ENCODE results near the gene RELCH.
"Not testable (repeated sequence)": the region's sequence is repeated elsewhere in the genome, so short reads cannot be mapped to it uniquely, and the experiment has no call there.

Gene RELCH, protein sequence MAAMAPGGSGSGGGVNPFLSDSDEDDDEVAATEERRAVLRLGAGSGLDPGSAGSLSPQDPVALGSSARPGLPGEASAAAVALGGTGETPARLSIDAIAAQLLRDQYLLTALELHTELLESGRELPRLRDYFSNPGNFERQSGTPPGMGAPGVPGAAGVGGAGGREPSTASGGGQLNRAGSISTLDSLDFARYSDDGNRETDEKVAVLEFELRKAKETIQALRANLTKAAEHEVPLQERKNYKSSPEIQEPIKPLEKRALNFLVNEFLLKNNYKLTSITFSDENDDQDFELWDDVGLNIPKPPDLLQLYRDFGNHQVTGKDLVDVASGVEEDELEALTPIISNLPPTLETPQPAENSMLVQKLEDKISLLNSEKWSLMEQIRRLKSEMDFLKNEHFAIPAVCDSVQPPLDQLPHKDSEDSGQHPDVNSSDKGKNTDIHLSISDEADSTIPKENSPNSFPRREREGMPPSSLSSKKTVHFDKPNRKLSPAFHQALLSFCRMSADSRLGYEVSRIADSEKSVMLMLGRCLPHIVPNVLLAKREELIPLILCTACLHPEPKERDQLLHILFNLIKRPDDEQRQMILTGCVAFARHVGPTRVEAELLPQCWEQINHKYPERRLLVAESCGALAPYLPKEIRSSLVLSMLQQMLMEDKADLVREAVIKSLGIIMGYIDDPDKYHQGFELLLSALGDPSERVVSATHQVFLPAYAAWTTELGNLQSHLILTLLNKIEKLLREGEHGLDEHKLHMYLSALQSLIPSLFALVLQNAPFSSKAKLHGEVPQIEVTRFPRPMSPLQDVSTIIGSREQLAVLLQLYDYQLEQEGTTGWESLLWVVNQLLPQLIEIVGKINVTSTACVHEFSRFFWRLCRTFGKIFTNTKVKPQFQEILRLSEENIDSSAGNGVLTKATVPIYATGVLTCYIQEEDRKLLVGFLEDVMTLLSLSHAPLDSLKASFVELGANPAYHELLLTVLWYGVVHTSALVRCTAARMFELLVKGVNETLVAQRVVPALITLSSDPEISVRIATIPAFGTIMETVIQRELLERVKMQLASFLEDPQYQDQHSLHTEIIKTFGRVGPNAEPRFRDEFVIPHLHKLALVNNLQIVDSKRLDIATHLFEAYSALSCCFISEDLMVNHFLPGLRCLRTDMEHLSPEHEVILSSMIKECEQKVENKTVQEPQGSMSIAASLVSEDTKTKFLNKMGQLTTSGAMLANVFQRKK

GRCh38 chr18:62186774-62187542 is at the start of gene RELCH, which contains the start of gene PIGN:
Gene RELCH (plus strand): TSS chr18:62187255. CDS start chr18:62187506, 251 bp downstream.
Gene PIGN (minus strand): TSS chr18:62187056. CDS start chr18:62161353, 25,703 bp downstream.
- peak; percentile 92 to 99 (median 98) for DNase-seq

GRCh38 chr18:62138461-62139235 is 48.4 kb upstream of the RELCH start:
- no peak for DNase-seq

DNA sequence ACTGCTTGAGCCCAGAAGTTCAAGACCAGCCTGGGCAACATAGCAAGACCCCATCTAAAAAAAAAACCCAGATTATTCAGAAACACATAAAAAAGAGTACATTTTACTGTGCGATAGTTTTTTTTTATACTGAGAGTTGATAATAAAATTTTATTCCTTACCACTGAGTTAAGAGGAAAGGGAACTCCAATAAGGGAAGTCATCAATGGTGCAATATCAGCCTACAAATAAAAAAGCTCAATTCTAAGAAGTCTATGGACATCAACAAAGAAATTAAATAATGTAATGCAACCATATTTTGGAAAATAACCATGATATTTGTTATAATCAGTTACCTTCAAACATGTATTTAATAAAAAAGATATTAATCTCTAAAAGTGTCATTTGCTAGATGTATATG is 46.8 kb upstream of the RELCH start:
- no peak for DNase-seq

GRCh38 chr18:62144338-62144737 is 42.7 kb upstream of the RELCH start:
- no peak for DNase-seq

DNA sequence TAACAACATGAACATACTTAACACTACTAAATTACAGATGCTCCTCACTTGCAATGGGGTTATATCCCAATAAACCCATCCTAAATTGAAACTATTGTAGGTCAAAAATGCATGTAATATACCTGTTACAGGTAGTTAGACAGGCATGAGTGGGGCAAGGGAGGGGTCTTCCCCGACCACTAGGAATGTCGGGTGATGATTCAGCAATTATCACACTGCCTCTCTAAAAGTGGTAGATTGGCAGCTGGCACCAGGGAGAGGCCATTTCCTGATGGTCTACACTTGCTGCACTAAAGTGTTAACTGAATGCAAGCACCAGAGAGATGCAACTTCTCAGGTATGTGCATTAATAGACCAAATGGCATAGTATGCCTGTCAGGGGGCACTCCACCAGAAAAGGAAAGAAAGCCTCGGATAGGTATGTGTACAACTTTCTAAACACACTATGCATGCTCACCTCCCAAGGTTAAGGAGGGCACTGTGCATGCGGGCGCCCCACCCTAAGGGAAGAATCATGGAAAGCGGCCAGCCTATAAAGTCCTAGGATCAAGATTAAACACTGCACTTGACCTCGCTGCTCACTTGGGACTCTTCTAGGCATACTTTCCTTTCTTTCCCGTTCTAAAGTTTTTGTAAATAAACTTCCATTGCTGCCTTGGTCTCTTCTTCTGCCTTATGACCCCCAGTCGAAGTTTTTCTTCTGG is 35.8 kb upstream of the RELCH start:
- DNase-seq = no peak

DNA sequence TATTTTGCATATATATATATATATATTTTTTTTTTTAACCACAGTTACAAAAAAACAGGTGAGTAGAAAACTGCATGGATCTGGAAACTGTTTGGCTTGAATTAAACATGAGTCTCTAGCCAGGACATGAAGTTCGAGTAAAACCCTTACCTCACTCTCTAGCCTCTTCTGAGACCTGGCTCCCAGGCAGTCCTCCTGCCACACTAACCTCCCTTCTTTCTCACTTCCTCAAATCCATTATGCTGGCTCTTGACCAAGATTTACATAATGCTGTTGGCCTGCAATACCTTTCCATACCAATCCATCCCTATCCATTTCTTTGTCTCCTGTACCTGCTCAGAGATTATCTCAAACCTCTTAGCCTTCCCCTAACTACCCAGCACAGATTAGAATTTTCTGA is 34.2 kb upstream of the RELCH start:
- DNase-seq = no peak

DNA sequence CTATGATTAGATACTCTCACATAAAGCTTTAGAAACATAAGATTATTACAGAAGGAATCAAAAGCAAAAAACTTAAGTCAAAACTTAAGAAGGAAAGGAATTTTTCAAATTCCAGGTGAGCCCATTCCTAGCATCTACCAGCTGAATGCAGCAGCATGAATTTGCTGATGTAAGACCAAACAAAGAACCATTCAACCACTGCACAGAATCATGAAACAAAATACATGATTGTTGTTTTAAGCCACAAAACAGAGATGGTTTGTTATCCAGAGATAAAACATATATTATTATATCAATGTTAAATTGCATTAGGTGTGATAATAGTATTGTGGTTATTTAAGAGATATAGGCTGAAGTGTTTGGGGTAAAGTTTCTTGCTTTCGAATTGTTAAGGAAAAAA is 29.2 kb upstream of the RELCH start:
- no peak for DNase-seq

GRCh38 chr18:62164310-62164709 is 22.7 kb upstream of the RELCH start:
- DNase-seq = no peak

GRCh38 chr18:62164855-62165487 is 22.1 kb upstream of the RELCH start:
- DNase-seq = no peak

- no peak for DNase-seq
These were observed 21.5 kb upstream of the RELCH start for GRCh38 chr18:62165583-62165982.

DNA sequence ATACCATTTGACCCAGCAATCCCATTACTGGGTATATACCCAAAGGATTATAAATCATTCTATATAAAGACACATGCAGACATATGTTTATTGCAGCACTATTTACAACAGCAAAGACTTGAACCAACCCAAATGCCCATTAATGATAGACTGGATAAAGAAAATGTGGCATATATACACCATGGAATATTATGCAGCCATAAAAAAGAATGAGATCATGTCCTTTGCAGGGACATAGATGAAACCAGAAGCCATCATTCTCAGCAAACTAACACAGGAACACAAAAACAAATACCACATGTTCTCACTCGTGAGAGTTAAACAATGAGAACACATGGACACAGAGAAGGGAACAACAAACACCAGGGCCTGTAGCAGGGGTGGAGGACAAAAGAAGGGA is 20.5 kb upstream of the RELCH start:
- DNase-seq = not testable (repeated sequence)

GRCh38 chr18:62170857-62171256 is 16.2 kb upstream of the RELCH start:
- DNase-seq = no peak

DNA sequence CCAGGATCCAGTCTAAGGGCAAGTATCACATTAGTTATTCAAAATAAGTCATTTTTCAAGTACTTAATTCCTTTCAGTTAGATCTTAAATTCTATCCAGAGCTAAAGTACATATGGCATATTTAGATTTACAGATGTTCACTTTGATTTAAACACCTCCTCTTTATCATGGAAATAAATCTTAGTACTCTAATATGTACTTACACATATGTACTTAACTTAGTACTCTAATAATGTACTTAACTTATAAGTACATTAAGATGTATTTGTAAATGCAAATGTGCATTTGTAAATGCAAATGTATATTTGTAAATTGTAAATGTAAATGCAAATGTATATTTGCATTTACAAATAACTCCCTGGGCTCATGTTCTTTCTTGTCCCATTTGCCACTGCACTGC is 14.8 kb upstream of the RELCH start:
- no peak for DNase-seq

DNA sequence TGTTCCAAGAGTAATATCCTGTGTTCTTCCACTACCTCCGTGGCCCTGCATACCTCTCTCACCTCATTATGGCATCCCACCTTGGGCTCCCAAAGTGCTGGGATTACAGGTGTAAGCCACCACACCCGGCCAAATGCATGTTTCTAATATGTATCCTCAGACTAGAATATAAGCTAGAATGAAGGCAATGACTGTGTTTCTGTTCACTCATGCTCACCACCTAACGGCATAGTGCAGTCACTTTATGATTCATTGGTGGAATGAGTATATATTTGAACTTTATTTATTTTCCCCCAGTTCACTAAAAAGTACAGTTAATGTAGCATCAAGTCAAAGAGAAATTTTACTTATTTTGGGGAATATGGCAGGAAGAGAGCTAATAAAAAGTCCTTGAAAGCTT is 11.5 kb upstream of the RELCH start:
- DNase-seq = no peak

DNA sequence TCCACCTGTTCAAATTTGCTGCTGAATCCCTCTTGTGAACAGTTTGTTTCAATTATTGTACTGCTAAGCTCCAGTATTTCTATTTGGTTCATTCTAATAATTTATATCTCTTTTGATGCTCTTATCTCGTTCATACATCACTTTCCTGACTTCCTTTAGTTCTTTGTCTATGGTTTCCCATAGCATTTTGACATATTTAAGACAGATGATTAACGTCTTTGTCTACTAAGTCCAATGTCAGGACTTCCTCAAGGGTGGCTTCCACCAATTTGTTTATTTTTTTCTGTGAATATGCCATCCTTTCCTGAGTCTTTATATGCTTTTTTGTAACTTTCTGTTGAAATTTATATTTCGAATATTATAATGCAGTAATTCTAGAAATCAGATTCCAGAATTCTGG is 9.8 kb upstream of the RELCH start:
- DNase-seq = no peak

GRCh38 chr18:62179213-62179612 is 7.8 kb upstream of the RELCH start:
- DNase-seq = no peak

- DNase-seq = no peak
These were observed 4.8 kb upstream of the RELCH start for GRCh38 chr18:62182220-62182619.

- DNase-seq = peak in 5 of 6 experiments; percentile 3 to 62 (median 14)
These were observed 3.4 kb upstream of the RELCH start for GRCh38 chr18:62183578-62184195.

- peak in 1 of 6 experiments; percentile 25 for DNase-seq
These were observed 619 bp upstream of the RELCH start for GRCh38 chr18:62186499-62186773.

Data from stimulated activated naive CD4-positive, alpha-beta T cell (primary cell).